ENCODE measurements around the gene FURIN. TPM values are rescaled to one million over a fixed set of nuclear protein-coding genes. Genes with fewer than 3 reads are reported as not detected.
"Not testable (repeated sequence)": the region's sequence is repeated elsewhere in the genome, so short reads cannot be mapped to it uniquely, and the experiment has no call there.

FURIN gene
- total and polyA plus RNA-seq, 8 donors, result 43.6 to 114 (median 61.1) TPM

DNA sequence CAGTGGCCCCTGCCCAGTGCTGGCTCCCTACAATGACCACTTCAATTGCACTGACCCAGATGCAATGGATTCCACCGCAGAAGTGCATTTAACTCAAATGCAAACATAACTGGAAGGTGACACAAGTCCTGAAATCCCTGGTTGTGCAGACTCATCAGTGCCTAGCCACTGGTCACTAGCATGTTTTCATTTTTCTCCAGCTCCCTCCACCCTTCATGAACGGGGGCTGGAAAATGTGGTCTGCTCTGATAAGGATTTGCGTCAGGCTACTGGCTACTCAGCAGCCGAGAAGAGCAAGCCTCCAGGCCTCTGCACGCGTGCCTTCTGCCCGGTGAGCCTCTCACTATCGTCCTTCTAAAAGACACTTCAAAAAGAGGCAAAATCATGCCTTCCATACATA is 27.4 kb upstream of the FURIN start:
- TF ChIP-seq, protein P1, sequence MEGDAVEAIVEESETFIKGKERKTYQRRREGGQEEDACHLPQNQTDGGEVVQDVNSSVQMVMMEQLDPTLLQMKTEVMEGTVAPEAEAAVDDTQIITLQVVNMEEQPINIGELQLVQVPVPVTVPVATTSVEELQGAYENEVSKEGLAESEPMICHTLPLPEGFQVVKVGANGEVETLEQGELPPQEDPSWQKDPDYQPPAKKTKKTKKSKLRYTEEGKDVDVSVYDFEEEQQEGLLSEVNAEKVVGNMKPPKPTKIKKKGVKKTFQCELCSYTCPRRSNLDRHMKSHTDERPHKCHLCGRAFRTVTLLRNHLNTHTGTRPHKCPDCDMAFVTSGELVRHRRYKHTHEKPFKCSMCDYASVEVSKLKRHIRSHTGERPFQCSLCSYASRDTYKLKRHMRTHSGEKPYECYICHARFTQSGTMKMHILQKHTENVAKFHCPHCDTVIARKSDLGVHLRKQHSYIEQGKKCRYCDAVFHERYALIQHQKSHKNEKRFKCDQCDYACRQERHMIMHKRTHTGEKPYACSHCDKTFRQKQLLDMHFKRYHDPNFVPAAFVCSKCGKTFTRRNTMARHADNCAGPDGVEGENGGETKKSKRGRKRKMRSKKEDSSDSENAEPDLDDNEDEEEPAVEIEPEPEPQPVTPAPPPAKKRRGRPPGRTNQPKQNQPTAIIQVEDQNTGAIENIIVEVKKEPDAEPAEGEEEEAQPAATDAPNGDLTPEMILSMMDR (IDR thresholded peaks at IDR 0.05), result no peak
- intact Hi-C loops (cut with DNase I), result no loop called here
- Histone ChIP-seq H3K9me3 (no peaks in the 10 kb centered on the region), H3K27ac (no peak overlapping the region), H3K4me1 (peaks cover 0 to 71% of the 10 kb centered on the region in 2 donors), H3K4me3 (no peak overlapping the region), H3K27me3 (no peaks in the 10 kb centered on the region), H3K36me3 (no peaks in the 10 kb centered on the region)
- peak in 1 of 4 donors; percentile 24 for DNase-seq
- ATAC-seq, result no peak

DNA sequence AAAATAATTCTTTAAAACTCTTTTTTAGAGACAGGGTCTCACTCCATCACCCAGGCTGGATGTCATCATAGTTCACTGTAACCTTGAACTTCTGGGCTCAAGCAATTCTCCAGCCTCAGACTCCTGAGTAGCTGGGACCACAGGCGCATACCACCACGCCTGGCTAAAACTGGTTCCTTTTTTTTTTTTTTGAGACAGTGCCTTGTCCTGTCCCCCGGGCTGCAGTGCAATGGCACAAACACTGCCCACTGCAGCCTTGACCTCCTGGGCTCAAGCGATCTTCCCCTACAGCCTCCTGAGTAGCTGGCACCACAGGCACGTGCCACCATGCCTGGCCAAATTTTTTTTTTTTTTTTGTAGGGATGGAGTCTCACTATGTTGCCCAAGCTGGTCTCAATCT is 23.7 kb upstream of the FURIN start:
- no peak overlapping the region for H3K4me3 ChIP-seq
- peak overlapping the region in 1 of 2 donors; percentile 90 for H3K27ac ChIP-seq
- DNase-seq, result peak in 1 of 4 donors; percentile 31
- H3K36me3 ChIP-seq, result no peaks in the 10 kb centered on the region
- H3K4me1 ChIP-seq, result peaks cover 0 to 38% of the 10 kb centered on the region in 2 donors
- H3K9me3 ChIP-seq, result no peaks in the 10 kb centered on the region
- peak; percentile 20 for ATAC-seq
- no peaks in the 10 kb centered on the region for H3K27me3 ChIP-seq
- intact Hi-C loops (cut with DNase I), result no loop called here
- TF ChIP-seq, protein P1 (IDR thresholded peaks at IDR 0.05), result no peak

DNA sequence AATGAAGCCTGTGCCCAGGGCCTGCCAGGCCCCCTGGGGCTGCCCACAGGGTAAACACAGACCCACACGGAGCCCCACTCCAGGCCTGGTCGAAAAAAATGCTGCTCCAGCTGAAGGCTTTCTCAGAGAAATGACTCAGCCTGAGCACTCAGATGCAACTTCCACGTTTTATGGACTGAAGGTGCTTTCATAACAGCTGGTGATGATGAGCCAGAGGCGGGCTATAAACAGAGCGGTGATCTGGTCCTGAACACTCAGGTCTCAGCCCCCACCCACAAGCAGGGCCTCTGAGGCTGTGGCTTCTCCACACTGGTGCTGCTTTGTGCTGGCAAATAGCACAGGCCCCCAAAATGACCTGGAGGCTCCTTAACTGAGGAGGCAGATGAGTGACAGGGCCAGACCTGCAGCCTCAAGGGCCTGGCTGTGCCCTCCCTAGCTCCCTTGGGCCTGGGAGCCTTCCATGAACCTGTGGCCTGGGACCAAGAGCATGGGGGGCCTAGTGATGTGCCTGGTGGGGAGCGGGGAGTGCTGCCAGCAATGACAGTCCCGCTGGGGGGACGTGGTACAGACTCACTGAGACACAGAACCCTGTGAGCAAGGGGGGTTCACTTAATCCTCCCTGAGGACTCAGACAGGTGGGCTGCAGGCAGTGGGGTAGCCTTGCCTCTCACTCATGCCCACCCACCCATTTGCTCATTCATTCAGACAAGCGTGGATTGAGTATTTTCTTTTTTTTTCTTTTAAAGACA is 23.0 kb upstream of the FURIN start:
- ATAC-seq (peak; percentile 82), DNase-seq (peak in 2 of 4 donors; percentile 49 to 77)
- Histone ChIP-seq H3K4me1 (peaks cover 0 to 31% of the 10 kb centered on the region in 2 donors), H3K27me3 (no peaks in the 10 kb centered on the region), H3K36me3 (no peaks in the 10 kb centered on the region), H3K4me3 (no peak overlapping the region), H3K9me3 (no peaks in the 10 kb centered on the region), H3K27ac (peak overlapping the region in 1 of 2 donors; percentile 90)
- TF ChIP-seq, protein P1 (IDR thresholded peaks at IDR 0.05), result no peak
- intact Hi-C loops (cut with DNase I), result no loop called here

DNA sequence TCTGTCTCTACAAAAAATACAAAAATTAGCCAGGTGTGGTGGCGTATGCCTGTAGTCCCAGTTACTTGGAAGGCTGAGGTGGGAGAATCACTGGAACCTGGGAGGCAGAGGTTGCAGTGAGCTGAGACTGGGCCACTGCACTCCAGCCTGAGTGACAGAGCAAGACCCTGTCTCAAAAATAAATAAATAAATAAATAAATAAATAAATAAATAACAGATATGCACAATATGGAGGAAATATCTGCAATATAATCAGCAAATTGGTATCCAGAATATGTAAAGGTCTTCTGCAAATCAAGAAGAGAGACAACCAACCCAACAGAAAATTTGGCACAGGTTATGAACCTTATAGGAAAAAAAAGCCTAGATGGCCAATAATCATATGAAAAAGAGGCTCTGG is 19.0 kb upstream of the FURIN start:
- H3K9me3 ChIP-seq; H3K27me3 ChIP-seq; H3K27ac ChIP-seq; intact Hi-C loops (cut with DNase I); H3K4me3 ChIP-seq; ATAC-seq; DNase-seq; H3K36me3 ChIP-seq: not testable (repeated sequence)
- peaks cover 0 to 27% of the 10 kb centered on the region in 2 donors for H3K4me1 ChIP-seq

DNA sequence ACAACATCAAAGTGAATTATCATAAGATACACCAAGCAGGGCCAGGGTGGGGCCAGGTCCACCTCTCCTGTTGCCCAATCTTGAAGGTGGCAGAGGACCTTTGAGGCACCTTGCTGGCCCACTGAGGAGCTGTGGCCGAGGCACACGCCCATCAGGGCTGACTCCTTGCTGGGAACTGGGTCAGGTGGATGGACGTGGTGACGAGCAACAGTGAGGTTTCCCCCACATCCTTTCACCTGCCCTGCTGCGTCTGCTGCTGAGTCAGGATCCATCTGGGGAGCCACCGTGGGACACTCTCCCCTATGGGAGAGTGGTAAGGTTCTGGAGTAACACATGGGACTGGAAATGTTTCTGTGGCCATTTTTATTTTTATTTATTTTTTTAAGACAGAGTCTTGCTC is 17.3 kb upstream of the FURIN start:
- no peaks in the 10 kb centered on the region for H3K36me3 ChIP-seq
- H3K27me3 ChIP-seq, result no peaks in the 10 kb centered on the region
- no peak overlapping the region for H3K27ac ChIP-seq
- intact Hi-C loops (cut with DNase I), result no loop called here
- H3K4me1 ChIP-seq, result peaks cover 0 to 10% of the 10 kb centered on the region in 2 donors
- no peak overlapping the region for H3K4me3 ChIP-seq
- ATAC-seq, result no peak
- no peaks in the 10 kb centered on the region for H3K9me3 ChIP-seq
- TF ChIP-seq, protein P1 (IDR thresholded peaks at IDR 0.05), result no peak
- DNase-seq, result peak in 1 of 4 donors; percentile 24
